KMS-11 (cell line): ENCODE results near the gene PARS2.

Experiments
- H2AFZ ChIP-seq: fragments of 200-600 bp; sonication (generic); 2 replicates; pipeline ENCODE4 v1.6.1; 2016; ENCODE audit warnings: antibody characterized with exemption, mixed run types, low read depth
- H3K27ac ChIP-seq: fragments of 200-600 bp; sonication (generic); 2 replicates; pipeline ENCODE4 v1.6.1; 2016; ENCODE audit warnings: mild to moderate bottlenecking, mixed run types
- H3K27me3 ChIP-seq: fragments of 200-600 bp; sonication (generic); 2 replicates; pipeline ENCODE4 v1.6.1; 2017; ENCODE audit warnings: mild to moderate bottlenecking, low read depth, mixed run types, moderate library complexity; ENCODE audit not compliant: insufficient read depth
- H3K36me3 ChIP-seq: fragments of 200-600 bp; sonication (generic); 2 replicates; pipeline ENCODE4 v1.6.1; 2017; ENCODE audit warnings: mild to moderate bottlenecking, mixed run types; ENCODE audit not compliant: insufficient read depth
- H3K4me1 ChIP-seq: fragments of 200-600 bp; sonication (generic); 2 replicates; pipeline ENCODE4 v1.6.1; 2016; ENCODE audit warnings: mild to moderate bottlenecking, low read depth, mixed run types; ENCODE audit not compliant: poor library complexity, severe bottlenecking
- H3K4me2 ChIP-seq: fragments of 200-600 bp; sonication (generic); 2 replicates; pipeline ENCODE4 v1.7.0; 2016; ENCODE audit warnings: mild to moderate bottlenecking, mixed run types
- H3K4me3 ChIP-seq: fragments of 200-600 bp; sonication (generic); IDR thresholded peaks from 2 replicates; pipeline ENCODE4 v1.6.1; 2017; ENCODE audit warnings: low read depth, low read length, mixed read lengths; ENCODE audit not compliant: insufficient read depth
- H3K79me2 ChIP-seq: fragments of 200-600 bp; sonication (generic); 2 replicates; pipeline ENCODE4 v1.6.1; 2016; ENCODE audit warnings: low read depth, mixed run types; ENCODE audit not compliant: insufficient read depth
- H3K9ac ChIP-seq: fragments of 200-600 bp; sonication (generic); 2 replicates; pipeline ENCODE4 v1.6.1; 2016; ENCODE audit warnings: mild to moderate bottlenecking, mixed run types
- H4K20me1 ChIP-seq: fragments of 200-600 bp; sonication (generic); 2 replicates; pipeline ENCODE4 v1.6.1; 2016; ENCODE audit warnings: mild to moderate bottlenecking, mixed run types; ENCODE audit not compliant: insufficient read depth
- TF ChIP-seq, protein P1 (sequence below): fragments of 200-600 bp; sonication (generic); conservative IDR thresholded peaks from 2 replicates; pipeline ENCODE4 v1.6.1; 2017; ENCODE audit warnings: low read depth, mild to moderate bottlenecking, antibody characterized with exemption, low read length, moderate library complexity, mixed read lengths

The PARS2 gene

DNA sequence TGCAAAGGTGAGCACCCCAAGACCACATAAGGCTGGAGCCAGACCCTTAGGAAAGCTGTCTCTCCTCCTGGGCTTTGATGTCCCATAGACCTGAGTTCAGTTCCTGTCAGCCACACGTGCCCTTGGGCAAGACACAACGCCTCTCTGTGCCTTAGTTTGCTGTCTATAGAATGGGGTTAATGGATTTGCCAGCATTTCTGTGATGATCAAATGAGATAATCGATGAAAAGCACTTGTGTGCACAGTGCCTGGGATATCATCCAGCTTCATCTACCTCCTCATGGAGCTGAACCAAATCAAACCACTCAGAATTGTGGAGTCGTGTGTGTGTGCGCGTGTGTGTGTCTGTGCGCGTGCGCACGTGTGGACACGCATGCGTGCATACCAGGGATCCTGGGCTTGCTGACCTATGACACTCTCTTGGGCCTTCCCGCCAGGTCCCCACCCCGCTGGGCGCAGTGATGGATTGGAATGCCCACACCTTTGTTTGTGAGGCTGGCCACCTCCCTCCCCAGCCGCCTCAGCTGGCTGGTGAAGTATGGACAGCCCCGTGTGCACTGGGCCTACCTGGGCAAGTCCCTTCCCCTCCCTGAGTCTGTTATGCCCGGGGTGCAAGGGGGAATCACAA lies 31.6 kb upstream of the PARS2 start:
- no peak overlapping the region for H3K4me3 ChIP-seq
- no peaks in the 10 kb centered on the region for H3K27me3 ChIP-seq
- H3K4me1 ChIP-seq = peaks cover 11% of the 10 kb centered on the region
- H3K79me2 ChIP-seq = no peaks in the 10 kb centered on the region
- no peaks in the 10 kb centered on the region for H3K36me3 ChIP-seq
- no peak overlapping the region for H3K9ac ChIP-seq
- TF ChIP-seq, protein P1, sequence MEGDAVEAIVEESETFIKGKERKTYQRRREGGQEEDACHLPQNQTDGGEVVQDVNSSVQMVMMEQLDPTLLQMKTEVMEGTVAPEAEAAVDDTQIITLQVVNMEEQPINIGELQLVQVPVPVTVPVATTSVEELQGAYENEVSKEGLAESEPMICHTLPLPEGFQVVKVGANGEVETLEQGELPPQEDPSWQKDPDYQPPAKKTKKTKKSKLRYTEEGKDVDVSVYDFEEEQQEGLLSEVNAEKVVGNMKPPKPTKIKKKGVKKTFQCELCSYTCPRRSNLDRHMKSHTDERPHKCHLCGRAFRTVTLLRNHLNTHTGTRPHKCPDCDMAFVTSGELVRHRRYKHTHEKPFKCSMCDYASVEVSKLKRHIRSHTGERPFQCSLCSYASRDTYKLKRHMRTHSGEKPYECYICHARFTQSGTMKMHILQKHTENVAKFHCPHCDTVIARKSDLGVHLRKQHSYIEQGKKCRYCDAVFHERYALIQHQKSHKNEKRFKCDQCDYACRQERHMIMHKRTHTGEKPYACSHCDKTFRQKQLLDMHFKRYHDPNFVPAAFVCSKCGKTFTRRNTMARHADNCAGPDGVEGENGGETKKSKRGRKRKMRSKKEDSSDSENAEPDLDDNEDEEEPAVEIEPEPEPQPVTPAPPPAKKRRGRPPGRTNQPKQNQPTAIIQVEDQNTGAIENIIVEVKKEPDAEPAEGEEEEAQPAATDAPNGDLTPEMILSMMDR = no peak
- no peaks in the 10 kb centered on the region for H4K20me1 ChIP-seq
- no peak overlapping the region for H3K4me2 ChIP-seq
- no peak overlapping the region for H2AFZ ChIP-seq
- no peak overlapping the region for H3K27ac ChIP-seq

DNA sequence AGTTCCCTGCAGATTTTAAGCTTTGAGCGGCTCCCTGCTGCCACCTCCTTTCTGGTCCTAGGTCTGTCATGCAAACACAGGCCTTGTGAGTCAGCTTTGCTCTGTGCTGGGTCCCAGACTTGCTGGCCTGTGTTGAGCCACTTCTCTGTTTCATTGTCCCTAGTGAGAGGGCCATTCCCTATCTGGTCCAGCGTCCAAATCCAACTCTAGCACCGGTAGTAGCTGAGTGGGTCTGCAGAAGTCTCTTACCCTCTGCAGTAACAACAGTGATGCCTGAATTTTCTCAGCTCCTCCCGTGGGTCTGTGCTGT lies 31.0 kb upstream of the PARS2 start:
- no peak overlapping the region for H3K4me3 ChIP-seq
- no peak overlapping the region for H3K27ac ChIP-seq
- no peak overlapping the region for H2AFZ ChIP-seq
- TF ChIP-seq, protein P1 = no peak
- H3K4me2 ChIP-seq = no peak overlapping the region
- peaks cover 11% of the 10 kb centered on the region for H3K4me1 ChIP-seq
- H3K36me3 ChIP-seq = no peaks in the 10 kb centered on the region
- H3K27me3 ChIP-seq = no peaks in the 10 kb centered on the region
- H3K9ac ChIP-seq = no peak overlapping the region
- no peaks in the 10 kb centered on the region for H4K20me1 ChIP-seq
- H3K79me2 ChIP-seq = no peaks in the 10 kb centered on the region

DNA sequence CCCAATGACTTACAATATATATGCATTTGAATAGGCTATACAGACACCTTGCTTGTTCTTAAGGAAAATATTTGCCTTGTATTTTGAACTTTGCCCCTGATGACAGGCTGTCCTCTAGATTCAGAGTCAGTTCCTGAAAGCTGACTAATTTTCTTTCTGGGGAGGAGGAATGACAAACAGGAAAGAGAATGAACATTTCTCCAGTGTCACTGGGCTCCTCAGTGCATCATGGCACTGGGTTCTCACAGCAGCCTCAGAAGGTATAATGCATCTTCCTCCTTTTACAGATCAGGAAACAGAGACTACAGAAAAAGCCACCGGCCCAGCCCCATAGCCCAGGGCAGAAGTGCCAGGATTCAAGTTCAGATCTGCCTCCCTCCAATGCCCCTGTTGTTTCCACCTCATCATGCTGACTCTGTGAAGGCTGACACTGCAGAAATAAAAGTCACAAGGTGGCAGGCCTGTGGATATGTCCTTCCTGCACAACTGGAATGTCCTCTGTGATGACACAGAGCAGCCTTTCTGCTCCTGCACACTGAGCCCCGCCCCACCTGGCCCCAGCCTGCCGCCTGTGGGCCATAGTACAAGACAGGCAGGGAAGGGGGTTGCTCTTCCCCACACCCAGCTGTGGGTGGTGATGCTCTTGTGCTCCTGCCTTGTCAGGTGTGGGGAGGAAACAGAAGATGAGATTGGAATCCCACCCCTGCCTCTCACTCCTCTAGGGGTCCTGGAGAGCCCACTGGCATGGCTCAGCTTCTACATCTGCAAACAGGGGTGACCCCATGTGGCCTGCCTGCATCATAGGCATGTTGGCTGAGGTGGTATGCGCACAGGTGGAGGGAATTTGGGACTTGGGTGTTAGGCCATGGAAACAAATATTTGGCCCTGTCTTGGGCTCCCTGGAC lies 30.4 kb upstream of the PARS2 start:
- Histone ChIP-seq H3K4me2 (no peak overlapping the region), H3K79me2 (no peaks in the 10 kb centered on the region), H3K4me1 (peaks cover 11% of the 10 kb centered on the region), H3K27me3 (no peaks in the 10 kb centered on the region), H3K36me3 (no peaks in the 10 kb centered on the region), H3K27ac (no peak overlapping the region), H3K9ac (no peak overlapping the region), H3K4me3 (no peak overlapping the region), H4K20me1 (no peaks in the 10 kb centered on the region), H2AFZ (no peak overlapping the region)
- TF ChIP-seq, protein P1 = no peak

DNA sequence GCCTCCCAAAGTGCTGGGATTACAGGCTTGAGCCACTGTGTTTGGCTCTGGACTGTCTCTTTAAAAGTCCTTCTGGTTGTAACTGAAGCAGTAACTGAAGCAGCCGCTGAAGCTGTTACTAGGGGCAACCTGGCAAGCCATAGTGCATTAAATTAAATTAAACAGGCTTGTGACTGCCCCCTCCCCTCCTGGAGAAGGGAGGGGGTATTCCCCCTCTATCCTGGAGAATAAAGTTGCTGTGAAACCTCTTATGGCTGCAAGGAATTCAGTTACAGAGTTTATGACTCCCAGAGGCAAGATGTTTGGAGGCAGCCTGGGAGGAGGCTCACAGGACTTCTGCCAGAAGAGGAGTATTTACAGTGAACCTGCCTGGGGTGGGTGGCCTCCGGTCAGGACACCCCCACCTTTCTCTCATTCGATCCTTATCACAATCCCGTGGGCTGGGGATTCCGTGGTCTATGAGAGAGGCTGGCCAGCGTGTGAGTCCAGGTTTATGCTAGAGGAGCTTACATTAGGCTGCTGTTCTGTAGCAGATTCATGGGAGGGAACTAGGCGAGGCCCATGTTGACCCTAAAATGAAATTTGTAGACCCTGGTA lies 28.5 kb upstream of the PARS2 start:
- TF ChIP-seq, protein P1 = no peak
- no peaks in the 10 kb centered on the region for H3K27me3 ChIP-seq

More for the DNA sequence above, 28.5 kb upstream of the PARS2 start:
- H3K9ac ChIP-seq = no peak overlapping the region
- H3K4me1 ChIP-seq = no peaks in the 10 kb centered on the region
- H3K36me3 ChIP-seq = no peaks in the 10 kb centered on the region
- no peak overlapping the region for H3K27ac ChIP-seq
- no peak overlapping the region for H3K4me2 ChIP-seq
- no peak overlapping the region for H3K4me3 ChIP-seq
- no peaks in the 10 kb centered on the region for H4K20me1 ChIP-seq
- H3K79me2 ChIP-seq = no peaks in the 10 kb centered on the region
- H2AFZ ChIP-seq = no peak overlapping the region
